GM12801 (cell line): ENCODE measurements around the gene ARHGAP26.

Source experiments
- CTCF ChIP-seq: IDR thresholded peaks from one replicate; pipeline ENCODE4 v1.5.1; 2011; ENCODE audit warnings: control low read depth; ENCODE audit not compliant: insufficient read length; ENCODE audit errors: extremely low read depth

Gene ARHGAP26

GRCh38 chr5:142829801-142830220, 59.6 kb downstream of the ARHGAP26 start:
- TF ChIP-seq CTCF = no peak

GRCh38 chr5:142830241-142831008, 60.2 kb downstream of the ARHGAP26 start:
- no peak for TF ChIP-seq CTCF

- no peak for TF ChIP-seq CTCF
These were observed 60.8 kb downstream of the ARHGAP26 start for GRCh38 chr5:142831009-142831383.

- TF ChIP-seq CTCF = no peak
These were observed 62.1 kb downstream of the ARHGAP26 start for GRCh38 chr5:142832263-142832662.

- no peak for TF ChIP-seq CTCF
These were observed 63.6 kb downstream of the ARHGAP26 start for GRCh38 chr5:142833517-142834449.

DNA sequence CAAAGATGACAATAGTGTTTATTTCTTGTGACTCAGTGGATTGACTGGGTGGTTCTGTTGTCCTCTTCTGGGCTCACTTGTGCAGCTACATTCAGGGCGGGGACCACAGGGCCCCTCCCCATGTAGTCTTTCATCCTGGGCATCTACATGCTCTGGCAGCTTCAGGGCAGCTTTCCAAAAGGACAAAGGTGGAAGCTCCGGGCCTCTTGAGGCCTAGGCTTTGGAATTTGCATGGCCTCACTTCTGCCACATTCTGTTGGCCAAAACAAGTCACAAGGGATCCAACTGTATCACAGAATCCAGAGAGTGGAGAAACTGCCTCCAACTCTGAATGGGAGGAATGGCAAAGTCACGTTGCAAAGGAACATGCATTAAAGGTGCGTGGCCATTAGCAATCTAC, 64.3 kb downstream of the ARHGAP26 start:
- no peak for TF ChIP-seq CTCF

DNA sequence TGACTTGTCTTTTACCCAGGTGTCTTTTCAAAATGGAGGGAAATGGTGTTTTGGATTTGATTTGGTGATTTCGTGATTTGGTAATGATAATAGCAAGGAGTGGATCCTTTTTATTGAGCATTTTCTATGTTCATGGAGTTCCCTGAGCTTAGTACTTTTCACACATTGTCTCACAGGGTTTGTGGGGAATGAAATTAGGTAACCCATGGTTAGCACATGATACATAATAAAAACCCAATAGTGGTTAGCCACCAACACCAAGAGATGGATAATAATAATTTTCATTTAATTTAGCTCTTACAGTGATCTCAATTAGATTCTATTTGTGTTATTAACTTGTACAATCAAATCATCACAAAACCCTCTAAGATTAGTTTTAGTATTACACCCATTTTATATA, 65.4 kb downstream of the ARHGAP26 start:
- TF ChIP-seq CTCF = no peak
